ENCODE data around the gene PTGIS. TPM values are rescaled to one million over a fixed set of nuclear protein-coding genes. Genes with fewer than 3 reads are reported as not detected.

PTGIS gene
- total RNA-seq, 4 donors from 2014 or later, result 1.6 to 34.1 (median 8.6) TPM

DNA sequence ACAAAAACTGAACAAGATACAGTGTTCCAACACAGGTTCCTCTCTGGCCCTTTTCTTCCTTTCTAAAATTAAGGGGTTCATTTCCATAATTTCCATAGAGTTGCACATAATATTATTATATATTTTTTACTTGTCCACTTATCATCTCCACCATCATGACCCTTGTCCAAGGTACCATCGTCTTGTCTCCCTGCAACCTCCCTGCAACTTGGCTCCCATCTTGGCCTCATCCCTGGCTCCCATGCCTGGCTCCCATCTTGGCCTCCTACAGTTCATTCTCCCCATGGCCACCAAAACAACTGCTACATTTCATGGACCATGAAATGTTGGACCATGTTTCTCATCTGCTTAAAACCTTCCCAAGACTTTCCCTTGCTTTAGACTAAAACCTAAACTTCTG lies 82.4 kb downstream of the PTGIS start:
- TF ChIP-seq, protein P1, sequence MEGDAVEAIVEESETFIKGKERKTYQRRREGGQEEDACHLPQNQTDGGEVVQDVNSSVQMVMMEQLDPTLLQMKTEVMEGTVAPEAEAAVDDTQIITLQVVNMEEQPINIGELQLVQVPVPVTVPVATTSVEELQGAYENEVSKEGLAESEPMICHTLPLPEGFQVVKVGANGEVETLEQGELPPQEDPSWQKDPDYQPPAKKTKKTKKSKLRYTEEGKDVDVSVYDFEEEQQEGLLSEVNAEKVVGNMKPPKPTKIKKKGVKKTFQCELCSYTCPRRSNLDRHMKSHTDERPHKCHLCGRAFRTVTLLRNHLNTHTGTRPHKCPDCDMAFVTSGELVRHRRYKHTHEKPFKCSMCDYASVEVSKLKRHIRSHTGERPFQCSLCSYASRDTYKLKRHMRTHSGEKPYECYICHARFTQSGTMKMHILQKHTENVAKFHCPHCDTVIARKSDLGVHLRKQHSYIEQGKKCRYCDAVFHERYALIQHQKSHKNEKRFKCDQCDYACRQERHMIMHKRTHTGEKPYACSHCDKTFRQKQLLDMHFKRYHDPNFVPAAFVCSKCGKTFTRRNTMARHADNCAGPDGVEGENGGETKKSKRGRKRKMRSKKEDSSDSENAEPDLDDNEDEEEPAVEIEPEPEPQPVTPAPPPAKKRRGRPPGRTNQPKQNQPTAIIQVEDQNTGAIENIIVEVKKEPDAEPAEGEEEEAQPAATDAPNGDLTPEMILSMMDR (IDR thresholded peaks at IDR 0.05), result no peak
- no peak for TF ChIP-seq POLR2A (IDR thresholded peaks at IDR 0.05)
- intact Hi-C loops (cut with DNase I), result loop anchor here (5.0 to 10.0 kb wide), 2 partner anchors 101 to 153 kb away; no protein-coding TSS in a partner anchor
- H3K4me3 ChIP-seq, result no peak overlapping the region
- DNase-seq, result no peak
- WGBS, 2 donors, result 74 to 90% methylated on average over 1 of the region's 1 CpG
- H3K4me1 ChIP-seq, result peaks cover 7 to 38% (median 10%) of the 10 kb centered on the region in 3 donors
- no peak overlapping the region for H3K27ac ChIP-seq
- no peaks in the 10 kb centered on the region for H3K9me3 ChIP-seq
- H3K36me3 ChIP-seq, result no peaks in the 10 kb centered on the region
- peaks cover 0 to 94% (median 5%) of the 10 kb centered on the region in 4 donors for H3K27me3 ChIP-seq

DNA sequence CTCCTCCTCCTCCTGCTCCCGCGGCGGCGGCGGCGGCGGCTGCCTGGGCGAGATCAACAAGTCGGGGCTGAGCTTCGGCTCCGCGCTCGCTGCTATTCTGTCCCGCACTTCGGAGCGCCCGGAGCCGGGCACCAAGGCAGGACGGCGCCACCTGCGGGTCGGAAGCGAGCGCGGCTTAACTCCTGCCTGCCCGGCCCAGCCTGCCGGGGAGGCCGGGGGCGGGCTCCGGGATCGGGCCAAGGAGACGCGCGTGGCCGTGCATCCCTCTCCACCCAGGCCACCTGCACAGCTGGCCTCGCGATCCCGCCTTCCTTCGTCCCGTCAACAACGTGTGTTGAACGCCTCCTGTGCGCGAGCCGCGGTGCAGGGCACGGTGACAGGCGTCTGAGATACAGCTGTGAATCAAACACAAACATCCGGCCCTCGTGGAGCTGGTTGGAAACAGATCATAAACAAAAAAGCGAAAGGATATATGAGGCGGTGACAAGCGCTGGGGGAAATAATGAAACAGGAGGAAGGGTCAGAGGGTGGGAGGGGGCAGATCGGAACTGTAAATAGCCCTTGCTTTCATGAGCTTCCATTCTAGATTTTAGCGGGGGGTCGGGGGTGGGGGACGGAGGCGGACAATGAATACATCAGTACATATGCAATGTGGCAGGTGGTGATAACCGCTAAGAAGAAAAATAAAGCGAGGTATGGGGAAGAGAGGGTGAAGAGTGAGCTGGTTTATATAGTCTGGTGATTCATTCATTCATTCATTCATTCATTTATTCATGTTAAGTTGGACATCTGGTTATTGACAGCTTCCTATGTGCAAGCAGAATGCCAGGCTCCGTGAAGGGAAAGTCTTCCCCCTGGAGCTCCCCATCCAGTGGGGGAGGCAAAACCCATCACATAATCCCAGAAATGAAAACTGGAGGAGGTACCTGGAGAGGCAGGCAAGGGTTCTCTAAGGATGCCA lies 83.5 kb downstream of the PTGIS start:
- DNase-seq, result no peak
- Histone ChIP-seq H3K4me3 (peak overlapping the region; percentile 19 to 67 (median 41)), H3K27ac (peak overlapping the region in 2 of 4 donors; percentile 79 to 84)

DNA sequence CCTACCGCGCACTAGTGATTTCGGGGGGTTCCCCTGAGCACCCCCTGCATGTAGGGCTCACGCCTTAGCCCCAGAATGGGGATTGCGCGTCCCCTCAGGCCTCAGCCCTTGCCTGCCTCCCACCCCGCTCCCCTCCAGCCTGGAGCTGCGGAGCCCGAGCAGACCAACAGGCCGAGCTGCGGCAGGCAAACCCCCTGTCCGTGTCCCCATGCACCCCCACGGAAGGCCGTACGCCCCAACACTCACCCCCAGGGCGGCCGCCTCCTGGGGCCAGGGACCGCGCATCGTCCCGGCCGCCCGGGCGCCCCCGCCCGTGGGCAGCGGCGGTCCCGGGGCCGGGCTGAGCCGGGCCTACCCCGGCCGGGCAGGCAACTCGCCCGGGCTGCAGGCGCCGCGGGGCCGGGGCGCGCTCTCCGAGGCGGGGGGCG lies 84.2 kb downstream of the PTGIS start:
- 5 to 13% methylated on average over 3 to 4 of the region's 44 CpGs for WGBS, 2 donors
- Histone ChIP-seq H3K27ac (peak overlapping the region; percentile 34 to 84 (median 60)), H3K9me3 (no peaks in the 10 kb centered on the region), H3K4me1 (peaks cover 7 to 50% (median 10%) of the 10 kb centered on the region in 3 donors), H3K36me3 (no peaks in the 10 kb centered on the region), H3K27me3 (peaks cover 0 to 86% (median 5%) of the 10 kb centered on the region in 4 donors), H3K4me3 (peak overlapping the region; percentile 19 to 67 (median 43))
- no peak for TF ChIP-seq POLR2A (IDR thresholded peaks at IDR 0.05)
- TF ChIP-seq, protein P1 (IDR thresholded peaks at IDR 0.05), result no peak
- intact Hi-C loops (cut with DNase I), result loop anchor here (10.0 kb wide), 1 partner anchor 99 kb away; no protein-coding TSS in a partner anchor
- no peak for DNase-seq

More for the DNA sequence above, 83.5 kb downstream of the PTGIS start:
- no peaks in the 10 kb centered on the region for H3K36me3 ChIP-seq
- intact Hi-C loops (cut with DNase I), result loop anchor here (5.0 to 10.0 kb wide), 2 partner anchors 100 to 152 kb away; no protein-coding TSS in a partner anchor
- WGBS, 2 donors, result 6 to 7% methylated on average over 12 to 13 of the region's 61 CpGs
- H3K9me3 ChIP-seq, result no peaks in the 10 kb centered on the region
- no peak for TF ChIP-seq POLR2A (IDR thresholded peaks at IDR 0.05)
- TF ChIP-seq, protein P1 (IDR thresholded peaks at IDR 0.05), result peak; percentile 63 to 88 (median 78)
- H3K4me1 ChIP-seq, result peaks cover 7 to 46% (median 10%) of the 10 kb centered on the region in 3 donors
- peaks cover 0 to 85% (median 5%) of the 10 kb centered on the region in 4 donors for H3K27me3 ChIP-seq

DNA sequence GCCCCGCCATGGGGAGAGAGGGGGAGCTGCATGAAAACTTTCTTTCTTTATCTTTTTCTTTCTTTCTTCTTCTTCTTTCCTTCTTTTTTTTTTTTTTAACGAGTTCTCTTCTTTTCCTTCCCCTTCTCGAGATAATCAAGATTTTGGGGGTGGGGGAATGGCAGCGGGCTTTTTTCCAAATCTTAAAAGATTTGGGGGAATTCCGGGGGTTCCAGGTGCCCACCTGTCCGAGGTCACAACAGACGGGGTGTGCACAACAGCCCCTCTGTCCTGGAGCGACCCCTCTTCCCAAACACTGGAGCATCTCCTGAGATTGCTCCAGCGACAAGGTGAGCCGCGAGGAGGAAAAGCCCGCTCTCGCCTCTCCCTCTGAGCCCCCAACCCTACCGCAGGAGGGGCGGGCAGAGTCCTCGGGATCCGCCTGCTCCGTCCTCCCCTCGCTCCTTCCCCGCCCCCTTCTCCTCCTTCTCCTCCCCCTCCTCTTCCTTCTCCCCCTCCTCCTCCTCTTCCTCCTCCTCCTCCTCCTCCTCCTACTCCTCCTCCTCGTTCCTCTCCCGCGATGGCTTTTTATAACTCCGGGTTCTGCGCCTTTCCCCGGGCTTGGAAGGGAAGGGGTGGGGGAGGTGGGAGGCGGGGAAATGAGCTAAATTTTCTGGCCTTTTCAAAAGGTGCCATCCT lies 84.8 kb downstream of the PTGIS start:
- peaks cover 7 to 50% (median 10%) of the 10 kb centered on the region in 3 donors for H3K4me1 ChIP-seq
- intact Hi-C loops (cut with DNase I), result loop anchor here (10.0 kb wide), 1 partner anchor 98 kb away; no protein-coding TSS in a partner anchor
- H3K27me3 ChIP-seq, result peaks cover 0 to 84% (median 5%) of the 10 kb centered on the region in 4 donors
- WGBS, 2 donors, result 6 to 10% methylated on average over 21 to 27 of the region's 27 CpGs
- H3K27ac ChIP-seq, result peak overlapping the region; percentile 34 to 84 (median 60)
- H3K36me3 ChIP-seq, result no peaks in the 10 kb centered on the region
- peak overlapping the region; percentile 19 to 67 (median 43) for H3K4me3 ChIP-seq
- TF ChIP-seq POLR2A (IDR thresholded peaks at IDR 0.05), result no peak
- TF ChIP-seq, protein P1 (IDR thresholded peaks at IDR 0.05), result no peak
- DNase-seq, result no peak
- no peaks in the 10 kb centered on the region for H3K9me3 ChIP-seq

Data from esophagus squamous epithelium (tissue), 5 donors.